Left hindlimb (tissue), 1 donor: ENCODE results near the gene YRDC.

Source experiments
- DNase-seq: peaks from one replicate; pipeline ENCODE4 v3.0.0-alpha.2; 2018

The YRDC gene

DNA sequence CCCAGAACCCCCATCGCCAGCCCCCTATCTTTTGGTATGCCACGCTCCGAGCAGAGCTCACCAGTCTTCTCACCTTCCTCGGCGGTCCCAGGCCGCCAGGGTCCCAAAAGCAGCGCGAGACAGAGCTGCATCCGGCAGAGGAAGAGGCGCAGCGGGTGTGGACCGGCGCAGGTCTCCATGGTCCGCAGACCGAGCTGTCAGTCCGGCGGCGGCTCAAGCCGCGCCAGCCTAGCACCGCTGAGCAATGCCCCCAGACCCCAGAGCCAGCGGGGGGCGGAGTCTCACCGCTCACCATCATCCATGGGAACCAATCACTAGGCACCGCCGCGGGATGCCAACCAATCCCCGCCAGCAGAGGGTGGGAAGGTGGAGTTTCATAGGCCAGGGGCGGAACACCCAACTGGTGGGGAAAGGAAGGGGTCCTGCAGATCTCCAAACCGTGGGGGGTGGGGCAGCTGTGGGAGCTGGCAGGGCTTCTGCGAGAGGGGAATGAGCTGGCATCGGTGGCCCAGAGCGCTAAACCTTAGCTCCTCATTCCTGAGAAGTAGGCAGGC is 43.0 kb downstream of the YRDC start, which contains the start of gene EPHA10:
Gene EPHA10, minus strand, starts transcription at position 233 of the 554 bp plus-strand sequence. Its CDS starts 54 bp downstream, at position 179.
- no peak for DNase-seq

DNA sequence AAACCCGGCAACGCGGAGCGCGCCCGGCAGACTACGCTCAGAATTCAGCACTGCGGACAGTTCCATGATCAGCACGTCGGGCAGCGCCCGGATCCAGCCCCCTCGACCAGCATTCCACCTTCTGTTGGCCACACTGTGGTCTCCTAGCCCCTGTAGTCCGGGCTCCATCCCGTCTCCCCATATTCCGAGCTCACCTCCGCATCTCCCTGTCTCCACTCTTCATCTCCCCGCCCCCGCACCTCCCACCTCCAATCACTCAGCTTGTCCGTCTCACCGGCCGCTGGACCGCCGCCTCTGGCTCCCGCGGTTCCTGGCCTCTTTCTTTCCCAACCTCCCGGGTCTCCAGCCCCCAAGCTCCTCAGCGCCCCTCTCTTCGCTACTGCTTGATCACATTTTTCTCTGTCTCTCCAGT is 43.6 kb downstream of the YRDC start:
- peak; percentile 58 for DNase-seq

DNA sequence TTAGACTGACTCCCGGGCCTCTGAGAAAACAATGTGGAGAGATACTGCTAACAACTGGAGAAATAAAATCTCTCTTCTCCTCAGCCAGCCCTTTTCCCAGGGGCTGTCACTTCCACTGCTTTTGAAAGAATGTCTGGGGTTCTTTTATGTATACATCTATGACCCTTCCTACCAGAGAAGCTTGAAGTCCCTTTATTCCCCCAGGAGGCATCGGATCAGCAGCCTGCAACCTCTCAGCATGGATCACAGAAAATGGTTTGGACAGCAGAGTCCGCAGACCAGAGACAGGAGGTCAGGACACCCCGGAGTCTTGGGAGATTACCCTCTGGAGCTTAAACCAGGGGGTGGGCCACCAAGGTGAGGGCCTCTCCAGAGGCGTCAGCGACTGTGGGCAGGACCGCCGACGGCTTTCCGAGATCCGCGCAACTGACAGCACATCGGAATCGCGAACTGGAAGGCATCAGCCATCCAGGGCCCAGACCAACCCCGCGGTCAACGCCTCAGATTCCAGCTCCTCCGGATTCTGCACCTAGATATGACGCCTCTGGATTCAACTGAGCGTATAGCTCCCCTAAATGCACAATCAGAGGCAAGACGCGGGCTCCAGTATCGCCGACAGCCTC is 44.1 kb downstream of the YRDC start:
- no peak for DNase-seq

DNA sequence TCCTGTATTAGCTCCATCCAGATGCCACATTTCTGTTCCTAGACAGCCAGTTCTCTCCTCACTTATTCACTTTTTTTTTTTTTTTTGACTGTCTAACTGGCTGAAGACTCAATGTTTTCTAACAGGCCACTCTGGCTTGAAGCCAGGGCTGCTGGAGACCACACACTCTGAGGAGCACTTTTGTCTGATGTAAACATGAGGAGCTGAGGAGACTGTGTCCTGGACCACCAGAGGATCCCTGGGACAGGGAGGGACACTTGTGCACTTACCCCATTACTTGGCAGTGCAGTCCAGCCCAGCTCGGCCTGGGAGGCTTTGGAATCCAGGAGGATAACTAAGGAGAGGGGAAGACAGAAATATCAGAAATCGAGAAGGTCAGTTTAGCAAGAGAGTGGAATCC is 45.5 kb downstream of the YRDC start:
- DNase-seq: no peak

DNA sequence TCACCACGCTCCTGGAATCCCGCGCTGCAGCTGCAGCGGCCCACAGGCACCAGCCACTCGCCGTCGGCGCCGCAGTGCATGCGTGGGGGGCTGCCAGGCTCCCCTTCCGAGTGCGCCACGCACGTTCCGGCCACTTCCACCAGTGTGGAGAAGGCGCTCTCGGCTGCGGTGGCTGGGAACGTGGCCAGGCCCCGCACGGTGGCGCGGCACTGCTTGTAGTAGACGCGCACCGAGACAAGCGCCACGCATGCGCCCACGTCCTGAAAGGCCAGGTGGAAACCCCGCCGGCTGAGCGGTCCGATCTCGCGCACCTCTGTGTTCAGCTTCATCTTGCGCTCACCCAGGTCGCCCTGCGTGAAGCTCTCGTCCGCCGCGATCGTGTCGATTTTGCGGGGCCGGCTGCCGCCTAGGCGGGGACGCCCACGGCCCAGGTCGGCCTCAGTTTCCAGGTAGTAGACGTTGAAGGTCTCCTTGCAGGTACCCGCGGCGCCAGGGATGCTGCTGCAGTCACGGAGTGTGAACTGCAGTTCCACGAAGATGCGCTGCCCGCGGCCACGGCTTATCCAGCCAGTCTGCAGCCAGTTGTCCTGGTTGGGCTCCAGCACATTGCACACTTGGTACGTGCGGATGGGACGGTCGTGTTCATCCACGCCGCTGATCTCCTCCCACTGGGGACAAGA is 46.5 kb downstream of the YRDC start:
- no peak for DNase-seq

DNA sequence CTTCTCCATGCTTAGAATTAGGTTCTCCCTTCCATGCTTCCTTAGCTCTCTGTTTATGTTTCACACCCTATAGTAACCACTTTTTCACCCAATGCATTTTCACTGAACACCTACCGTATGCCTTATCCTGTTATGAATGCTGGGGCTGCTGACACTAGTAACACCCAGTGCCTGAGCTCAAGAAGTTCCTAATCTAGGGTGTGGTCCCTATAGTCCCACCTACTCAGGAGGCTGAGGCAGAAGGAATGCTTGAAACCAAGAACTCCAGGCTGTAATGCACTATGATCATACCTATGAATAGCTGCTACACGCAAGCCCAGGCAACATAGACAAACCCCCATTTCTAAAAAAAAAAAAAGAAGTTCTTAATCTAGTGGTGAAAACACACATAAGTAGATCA is 48.6 kb downstream of the YRDC start:
- no peak for DNase-seq

DNA sequence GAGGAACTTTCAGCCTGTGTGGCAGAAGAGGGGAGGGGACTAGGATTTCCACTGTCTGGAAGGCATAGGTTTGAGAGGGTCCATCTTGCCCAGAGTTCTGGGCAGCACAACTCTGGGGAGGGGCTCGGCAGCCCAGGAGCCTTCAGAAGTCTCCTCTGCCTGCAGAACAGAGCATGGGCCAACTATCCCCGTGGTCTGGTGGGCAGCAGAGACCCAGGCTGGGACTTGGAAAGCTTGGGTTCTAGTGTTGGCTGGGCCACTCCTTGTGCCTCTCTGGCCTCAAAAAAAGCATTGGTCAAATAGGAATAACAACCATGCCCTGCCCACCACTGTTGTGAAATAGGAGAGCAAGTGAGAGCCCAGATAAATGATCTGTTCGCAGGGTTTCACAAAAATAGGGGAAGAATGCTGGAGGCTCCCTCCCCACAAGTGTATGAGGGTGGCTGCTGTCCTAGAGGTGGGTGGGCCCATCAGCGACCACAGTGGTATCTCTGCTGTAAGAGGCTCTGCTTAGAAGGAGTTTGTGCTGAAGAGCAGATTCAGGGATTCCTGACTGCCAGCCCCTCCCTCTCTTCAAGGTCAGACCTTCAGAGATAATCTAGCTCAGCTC is 52.0 kb downstream of the YRDC start:
- DNase-seq: no peak

DNA sequence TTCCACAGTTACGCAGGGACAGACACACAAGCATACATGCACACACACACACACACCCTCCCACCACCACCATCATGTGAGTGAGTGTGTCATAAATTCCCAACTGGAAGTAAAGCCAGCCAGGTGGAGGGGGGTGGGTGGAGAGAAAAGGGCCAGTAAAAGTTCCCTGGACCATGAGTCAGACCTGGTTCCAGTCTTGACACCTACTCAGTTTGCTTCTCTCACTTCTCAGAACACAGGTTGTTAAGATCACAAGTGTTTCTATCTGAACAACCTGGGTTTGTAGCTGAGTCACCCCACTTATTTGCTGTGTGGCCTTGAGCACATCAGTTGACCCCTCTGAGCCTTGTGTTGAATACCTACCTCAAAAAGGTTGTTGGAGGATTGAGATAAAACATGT is 52.7 kb downstream of the YRDC start:
- no peak for DNase-seq

DNA sequence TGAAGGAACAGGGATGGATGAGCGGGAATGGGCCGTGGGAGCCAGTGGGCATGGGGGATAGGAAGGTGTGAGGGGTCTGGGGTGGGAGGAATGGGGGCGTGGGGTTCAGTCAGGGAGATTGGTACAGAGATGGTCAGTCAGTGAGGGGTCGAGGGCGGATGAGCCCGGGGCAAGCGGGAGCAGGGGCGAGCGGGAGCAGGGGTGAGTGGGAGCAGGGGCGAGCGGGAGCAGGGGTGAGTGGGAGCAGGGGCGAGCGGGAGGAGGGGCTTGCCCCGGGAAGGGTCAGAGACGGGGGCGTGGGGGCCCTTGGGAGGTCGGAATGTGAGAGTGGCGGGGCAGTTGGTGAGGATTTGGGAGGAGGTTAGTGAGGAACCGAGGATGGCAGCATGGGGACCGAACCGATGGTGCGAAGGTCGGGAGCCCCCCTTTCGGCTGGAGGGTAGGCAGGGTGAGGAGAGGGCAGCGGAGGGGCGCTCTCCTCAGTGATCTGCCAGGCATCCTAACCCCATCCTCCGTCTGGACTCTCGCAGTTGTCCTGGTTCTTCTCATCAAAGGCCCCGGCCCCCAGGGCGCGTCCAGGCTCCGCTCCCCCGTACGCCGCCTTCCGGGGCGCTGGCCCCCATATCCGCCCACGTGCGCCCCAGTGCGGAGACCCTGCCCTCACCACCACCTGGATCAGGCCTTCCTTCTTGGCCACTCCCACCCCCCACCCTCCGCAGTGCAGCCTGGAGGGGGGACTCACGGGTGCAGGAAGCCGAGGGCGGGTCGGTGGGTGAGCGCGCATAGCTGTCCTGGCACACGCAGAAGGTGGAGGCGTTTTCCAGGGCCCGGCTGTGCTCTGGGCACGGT is 54.3 kb downstream of the YRDC start:
- DNase-seq: no peak
